HUES64 (cell line): ENCODE data around the gene STUM.
A peak's percentile ranks its signal among the peaks of the same experiment; 100 is the strongest.
"Not testable (repeated sequence)": the region's sequence is repeated elsewhere in the genome, so short reads cannot be mapped to it uniquely, and the experiment has no call there.

Experiments
- H3K27ac ChIP-seq: 2 replicates; pipeline ENCODE4 v1.7.0; 2013; ENCODE audit warnings: low read depth, low read length, inconsistent platforms
- H3K27me3 ChIP-seq: 2 replicates; pipeline ENCODE4 v1.6.1; 2013; ENCODE audit warnings: mild to moderate bottlenecking, low read length; ENCODE audit not compliant: insufficient read depth
- H3K36me3 ChIP-seq: 2 replicates; pipeline ENCODE4 v1.6.1; 2013; ENCODE audit warnings: mild to moderate bottlenecking, low read length; ENCODE audit not compliant: insufficient read depth
- H3K4me1 ChIP-seq: 2 replicates; pipeline ENCODE4 v1.6.1; 2013; ENCODE audit warnings: mild to moderate bottlenecking, low read length, moderate library complexity; ENCODE audit not compliant: insufficient read depth
- H3K4me3 ChIP-seq: 2 replicates; pipeline ENCODE4 v1.5.1; 2013; ENCODE audit warnings: mild to moderate bottlenecking, low read length, moderate library complexity
- H3K9ac ChIP-seq: 2 replicates; pipeline ENCODE4 v1.6.1; 2013; ENCODE audit warnings: mild to moderate bottlenecking, low read depth, low read length
- H3K9me3 ChIP-seq: 2 replicates; pipeline ENCODE4 v1.6.1; 2013; ENCODE audit warnings: low read depth, low read length; ENCODE audit not compliant: insufficient read depth
- WGBS: fragments of 150-250, 120-280 bp; methylation state at CpG from one replicate; pipeline ENCODE4 v1.1.7; 2013; ENCODE audit warnings: missing lambda C conversion rate; 5-methylcytosine and 5-hydroxymethylcytosine counted together

Gene STUM

DNA sequence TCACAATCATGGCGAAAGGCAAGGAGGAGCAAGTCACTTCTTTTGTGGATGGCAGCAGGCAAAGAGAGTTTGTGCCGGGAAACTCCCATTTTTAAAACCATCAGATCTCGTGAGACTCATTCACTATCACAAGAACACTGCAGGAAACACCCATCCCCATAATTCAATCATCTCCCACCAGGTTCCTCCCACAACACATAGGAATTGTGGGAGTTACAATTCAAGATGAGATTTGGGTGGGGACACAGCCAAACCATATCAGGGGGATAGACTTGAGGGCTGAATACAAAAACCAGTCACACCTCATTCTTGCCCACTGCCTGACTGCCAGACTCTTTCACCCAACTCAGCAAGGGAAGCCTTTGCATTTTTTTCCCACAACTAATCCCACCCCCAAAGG is 50.4 kb downstream of the STUM start:
- H3K9me3 ChIP-seq, H3K4me1 ChIP-seq, H3K36me3 ChIP-seq, H3K9ac ChIP-seq, H3K27ac ChIP-seq, H3K27me3 ChIP-seq, H3K4me3 ChIP-seq: not testable (repeated sequence)
- WGBS: 90% methylated on average over 3 of the region's 3 CpGs

GRCh38 chr1:226599636-226600238 is 51.2 kb downstream of the STUM start:
- no peaks in the 10 kb centered on the region for H3K36me3 ChIP-seq
- no peak overlapping the region for H3K4me3 ChIP-seq
- H3K27ac ChIP-seq: no peak overlapping the region
- no peaks in the 10 kb centered on the region for H3K27me3 ChIP-seq
- H3K9me3 ChIP-seq: no peaks in the 10 kb centered on the region
- H3K9ac ChIP-seq: no peak overlapping the region
- peaks cover 6% of the 10 kb centered on the region; the same call in 1 of the 2 replicates for H3K4me1 ChIP-seq

DNA sequence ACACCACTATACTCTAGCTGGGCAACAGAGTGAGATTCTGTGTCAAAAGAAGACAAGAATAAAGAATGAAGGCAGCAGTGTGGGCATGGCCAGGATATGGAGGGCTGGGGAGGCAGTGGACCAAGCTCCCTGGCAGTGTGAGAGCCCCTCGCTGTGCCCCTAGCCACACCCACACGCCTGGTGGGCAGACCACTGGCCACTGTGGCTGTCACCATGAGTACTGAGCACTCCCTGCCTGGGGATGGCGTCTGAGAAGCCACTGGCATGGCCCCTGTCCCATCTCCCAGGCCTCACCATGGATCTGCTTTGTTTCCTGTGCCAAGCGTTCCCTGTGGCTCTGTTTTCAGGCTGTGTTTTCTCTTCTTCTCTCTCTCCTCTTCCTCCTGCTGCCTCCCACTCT is 51.7 kb downstream of the STUM start:
- Histone ChIP-seq H3K27me3 (no peaks in the 10 kb centered on the region), H3K4me3 (no peak overlapping the region), H3K27ac (no peak overlapping the region), H3K9ac (no peak overlapping the region), H3K36me3 (no peaks in the 10 kb centered on the region), H3K4me1 (peaks cover 11% of the 10 kb centered on the region; the same call in 1 of the 2 replicates), H3K9me3 (no peaks in the 10 kb centered on the region)
- 85% methylated on average over 4 of the region's 4 CpGs for WGBS

DNA sequence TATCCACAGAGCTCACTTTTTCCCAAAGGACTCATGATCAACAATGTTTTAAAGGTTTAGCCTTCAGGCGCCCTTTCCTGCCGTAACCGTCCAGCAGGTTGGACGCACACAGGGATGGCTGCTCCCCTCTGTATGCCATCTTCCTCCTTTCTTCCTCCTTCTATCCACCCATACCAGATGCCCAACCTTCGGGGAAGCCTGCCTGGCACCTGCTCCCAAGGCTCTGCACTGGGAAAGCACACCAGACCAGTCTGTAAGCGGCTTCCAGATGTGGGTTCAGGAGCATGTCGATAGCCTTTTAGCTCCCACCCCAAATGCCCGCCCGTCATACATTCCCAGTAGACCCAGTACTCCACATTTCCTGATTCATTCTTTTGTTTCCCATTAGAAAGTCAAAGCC is 52.9 kb downstream of the STUM start:
- no peaks in the 10 kb centered on the region for H3K9me3 ChIP-seq
- WGBS: 90% methylated on average over 9 of the region's 9 CpGs
- H3K9ac ChIP-seq: no peak overlapping the region
- no peaks in the 10 kb centered on the region for H3K27me3 ChIP-seq
- peaks cover 15% of the 10 kb centered on the region; the same call in 1 of the 2 replicates for H3K4me1 ChIP-seq
- H3K36me3 ChIP-seq: no peaks in the 10 kb centered on the region
- no peak overlapping the region for H3K4me3 ChIP-seq
- H3K27ac ChIP-seq: no peak overlapping the region

DNA sequence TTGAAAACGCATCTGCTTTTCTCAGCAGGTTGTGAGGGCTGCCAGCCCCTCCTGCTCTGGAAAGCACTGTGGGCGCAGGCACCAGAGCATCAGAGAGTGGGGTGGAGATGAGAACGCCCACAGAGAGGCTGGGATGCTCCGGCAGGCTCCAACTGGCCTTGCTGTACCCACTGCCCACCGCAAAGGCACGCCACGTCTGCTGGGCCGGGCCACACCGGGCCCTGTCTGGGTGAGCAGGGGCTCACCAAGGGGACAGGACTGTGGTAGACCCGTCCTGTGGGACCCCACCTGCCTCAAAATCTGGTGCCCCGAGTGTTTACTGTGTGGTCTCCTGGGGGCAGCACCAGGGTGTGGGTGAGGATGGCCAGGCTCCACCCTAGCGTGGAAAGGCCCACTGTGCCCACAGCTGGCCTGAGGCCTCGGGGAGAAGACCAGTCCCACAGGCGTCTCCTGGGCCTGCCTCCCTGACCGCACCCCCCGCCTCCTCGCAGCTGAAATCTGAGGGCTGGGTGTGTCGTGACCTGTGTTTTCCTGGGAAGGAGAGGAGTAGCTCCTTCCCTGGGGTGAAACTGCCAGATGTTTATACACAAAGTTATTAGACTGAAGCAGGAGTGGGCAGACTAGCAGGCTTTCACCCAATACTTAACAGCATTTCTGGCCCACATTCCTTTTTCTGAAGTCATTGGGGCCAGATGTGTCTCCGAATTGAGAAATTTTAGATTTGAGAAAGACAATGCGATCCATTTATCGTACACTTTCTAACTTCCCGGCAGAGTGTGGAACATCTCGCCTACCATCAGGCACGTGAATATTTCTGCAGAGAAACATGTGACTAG is 53.8 kb downstream of the STUM start:
- Histone ChIP-seq H3K36me3 (no peaks in the 10 kb centered on the region), H3K4me3 (no peak overlapping the region), H3K4me1 (peaks cover 17% of the 10 kb centered on the region; the same call in 1 of the 2 replicates), H3K9ac (no peak overlapping the region), H3K27ac (no peak overlapping the region), H3K9me3 (no peaks in the 10 kb centered on the region), H3K27me3 (no peaks in the 10 kb centered on the region)
- 93% methylated on average over 24 of the region's 24 CpGs for WGBS

- no peak overlapping the region for H3K9ac ChIP-seq
- no peak overlapping the region for H3K4me3 ChIP-seq
- no peaks in the 10 kb centered on the region for H3K9me3 ChIP-seq
- H3K27ac ChIP-seq: no peak overlapping the region
- H3K4me1 ChIP-seq: peaks cover 18% of the 10 kb centered on the region; the same call in 1 of the 2 replicates
- WGBS: 89% methylated on average over 8 of the region's 8 CpGs
- no peaks in the 10 kb centered on the region for H3K27me3 ChIP-seq
- no peaks in the 10 kb centered on the region for H3K36me3 ChIP-seq
Measured at GRCh38 chr1:226603022-226603857, 54.7 kb downstream of the STUM start.

DNA sequence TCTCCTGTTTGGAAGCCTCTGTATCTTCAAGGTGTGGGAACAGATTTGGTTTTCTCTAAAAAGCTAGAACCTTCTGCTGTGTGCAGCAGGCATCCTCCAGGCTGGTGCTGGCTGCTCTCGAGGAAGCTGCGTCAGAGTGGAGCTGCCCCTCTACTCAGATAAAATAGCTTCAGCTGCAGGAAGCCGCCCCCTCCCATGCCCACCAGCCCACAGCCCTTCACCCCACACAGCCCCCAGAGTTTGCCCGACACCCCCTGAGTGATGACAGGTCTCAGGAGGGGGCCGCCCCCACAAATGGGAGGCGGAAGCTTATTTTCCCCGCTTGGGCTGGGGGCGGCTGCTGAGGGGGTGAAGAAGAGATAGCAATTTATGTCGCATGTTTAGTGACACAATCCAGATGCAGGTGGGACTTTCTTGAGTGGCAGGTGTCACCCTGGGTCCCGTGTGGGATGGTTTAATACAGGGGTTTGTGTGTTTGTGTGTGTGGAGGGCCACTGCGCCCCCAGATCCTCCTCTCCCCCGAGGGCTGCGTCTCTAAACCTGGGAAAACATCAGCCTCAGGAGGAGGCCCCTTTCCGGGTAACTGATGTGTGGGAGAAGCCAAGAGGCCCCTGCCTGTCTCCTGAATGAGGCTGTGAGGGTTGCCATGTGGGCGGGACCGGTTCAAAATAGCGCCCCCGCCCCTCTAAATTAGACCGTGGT is 55.4 kb downstream of the STUM start:
- Histone ChIP-seq H3K4me3 (no peak overlapping the region), H3K27me3 (no peaks in the 10 kb centered on the region), H3K9me3 (no peaks in the 10 kb centered on the region), H3K9ac (no peak overlapping the region), H3K36me3 (no peaks in the 10 kb centered on the region), H3K27ac (0 out of 2 replicates have a peak overlapping the region, but pooled peaks have one; percentile 15), H3K4me1 (peaks cover 21% of the 10 kb centered on the region; the same call in 1 of the 2 replicates)
- 72% methylated on average over 19 of the region's 19 CpGs for WGBS

GRCh38 chr1:226604560-226605317 is 56.2 kb downstream of the STUM start:
- H3K4me3 ChIP-seq: no peak overlapping the region
- no peak overlapping the region for H3K9ac ChIP-seq
- 0 out of 2 replicates have a peak overlapping the region, but pooled peaks have one; percentile 15 for H3K27ac ChIP-seq
- no peaks in the 10 kb centered on the region for H3K27me3 ChIP-seq
- H3K4me1 ChIP-seq: peaks cover 21% of the 10 kb centered on the region; the same call in 1 of the 2 replicates
- no peaks in the 10 kb centered on the region for H3K36me3 ChIP-seq
- no peaks in the 10 kb centered on the region for H3K9me3 ChIP-seq
- 66% methylated on average over 9 of the region's 9 CpGs for WGBS

DNA sequence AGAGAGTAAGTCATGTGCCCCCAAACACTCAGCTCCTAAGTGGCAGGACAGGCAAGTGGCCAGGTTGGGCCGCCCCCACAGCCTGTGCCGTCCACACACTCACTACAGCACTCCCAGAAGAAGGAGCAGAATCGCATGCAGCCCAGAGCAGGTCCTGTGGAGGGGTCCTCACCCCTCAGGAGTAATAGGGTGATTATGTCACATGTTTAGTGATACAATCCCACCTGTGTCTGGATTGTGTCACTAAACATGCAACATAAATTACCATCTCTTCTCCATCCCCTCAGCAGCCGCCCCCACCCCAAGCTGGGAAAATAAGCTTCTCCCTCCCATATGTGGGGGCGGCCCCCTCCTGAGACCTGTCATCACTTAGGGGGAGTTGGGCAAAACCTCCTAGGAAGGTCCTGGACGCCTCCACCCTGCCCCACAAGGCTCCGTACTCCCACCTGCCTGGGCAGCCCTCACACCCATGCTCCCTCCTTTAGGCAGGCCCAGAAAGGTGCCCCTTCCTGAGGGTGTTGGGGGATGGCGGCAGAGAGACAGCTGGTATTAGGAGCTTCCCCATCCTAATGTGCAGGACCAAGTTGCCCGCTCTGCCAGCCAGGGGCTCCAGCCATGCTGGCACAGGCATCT is 56.9 kb downstream of the STUM start:
- 86% methylated on average over 9 of the region's 9 CpGs for WGBS
- no peak overlapping the region for H3K9ac ChIP-seq
- no peak overlapping the region for H3K4me3 ChIP-seq
- no peaks in the 10 kb centered on the region for H3K9me3 ChIP-seq
- H3K4me1 ChIP-seq: peaks cover 21% of the 10 kb centered on the region; the same call in 1 of the 2 replicates
- H3K36me3 ChIP-seq: no peaks in the 10 kb centered on the region
- no peaks in the 10 kb centered on the region for H3K27me3 ChIP-seq
- H3K27ac ChIP-seq: no peak overlapping the region
